CD4-positive, CD25-positive, alpha-beta regulatory T cell (primary cell): ENCODE measurements around the gene WNT1. TPM values are rescaled to one million over a fixed set of nuclear protein-coding genes. Genes with fewer than 3 reads are reported as not detected.

Experiments used
- ATAC-seq, 2 donors: fragments of 150-1000 bp; cut with Tn5 transposase; one replicate each; pipeline ENCODE4 v1.10.0; 2021; ENCODE audit warnings: low read depth in 2 of 2, moderate number of reproducible peaks in 2 of 2, moderate library complexity in 1 of 2
- DNase-seq, 3 donors: peaks; one replicate each; pipeline versions ENCODE4 v3.0.0 to v3.0.0-alpha.2; 2012 to 2022; ENCODE audit warnings: mixed read lengths in 1 of 3
- H3K27ac ChIP-seq: one replicate; pipeline ENCODE4 v1.7.0; 2013; ENCODE audit warnings: mild to moderate bottlenecking, low read length; ENCODE audit not compliant: insufficient read depth, poor library complexity, severe bottlenecking
- H3K27me3 ChIP-seq: one replicate; pipeline ENCODE4 v1.7.0; 2013; ENCODE audit warnings: low read length; ENCODE audit not compliant: control insufficient read depth, insufficient read depth
- H3K36me3 ChIP-seq: one replicate; pipeline ENCODE4 v1.7.0; 2013; ENCODE audit warnings: mild to moderate bottlenecking, low read length, moderate library complexity; ENCODE audit not compliant: control insufficient read depth, insufficient read depth
- H3K4me1 ChIP-seq: 2 replicates; pipeline ENCODE4 v1.7.0; 2013; ENCODE audit warnings: mild to moderate bottlenecking, low read length; ENCODE audit not compliant: insufficient read depth, control insufficient read depth, poor library complexity, severe bottlenecking
- H3K4me3 ChIP-seq: one replicate; pipeline ENCODE4 v1.7.0; 2013; ENCODE audit warnings: low read depth, mild to moderate bottlenecking, low read length, moderate library complexity
- H3K9me3 ChIP-seq, 2 experiments: 1 replicate in 1 of 2; 2 replicates in 1 of 2; pipeline ENCODE4 v1.7.0; 2013; ENCODE audit warnings: low read length in 2 of 2, mild to moderate bottlenecking in 1 of 2, moderate library complexity in 1 of 2; ENCODE audit not compliant: control insufficient read depth in 2 of 2
- H3K27ac Mint-ChIP-seq, 3 donors: one replicate each; pipeline ENCODE4 v1.8.0; 2020 to 2022; ENCODE audit warnings: mild to moderate bottlenecking in 3 of 3, mixed read lengths in 3 of 3, moderate library complexity in 2 of 3
- H3K27me3 Mint-ChIP-seq: one replicate; pipeline ENCODE4 v1.8.0; 2022; ENCODE audit warnings: mild to moderate bottlenecking, mixed read lengths
- H3K36me3 Mint-ChIP-seq: one replicate; pipeline ENCODE4 v1.8.0; 2020; ENCODE audit warnings: mixed read lengths
- H3K4me1 Mint-ChIP-seq, 4 donors: one replicate each; pipeline ENCODE4 v1.8.0; 2020 to 2022; ENCODE audit warnings: mixed read lengths in 4 of 4, mild to moderate bottlenecking in 1 of 4
- H3K4me3 Mint-ChIP-seq, 4 donors: one replicate each; pipeline ENCODE4 v1.8.0; 2020 to 2022; ENCODE audit warnings: mild to moderate bottlenecking in 4 of 4, mixed read lengths in 4 of 4, moderate library complexity in 3 of 4
- H3K9me3 Mint-ChIP-seq, 7 donors: one replicate each; pipeline ENCODE4 v1.8.0; 2020 to 2022; ENCODE audit warnings: mixed read lengths in 7 of 7, mild to moderate bottlenecking in 3 of 7, moderate library complexity in 2 of 7
- polyA plus RNA-seq, 4 donors: library from polyadenylated mRNA; unstranded; fragments of 300-500 nt; fragmentation: Illumina TruSeq; gene quantifications; one replicate each; pipeline ENCODE4 v1.2.3, GENCODE V29; 2021
- total RNA-seq: library from RNA; stranded (reverse); gene quantifications from one replicate; pipeline ENCODE4 v1.2.3, GENCODE V29; 2022

The WNT1 gene
- total and polyA plus RNA-seq, 5 donors from 2014 or later, result 0.39 to 0.62 TPM; not detected in 3

DNA sequence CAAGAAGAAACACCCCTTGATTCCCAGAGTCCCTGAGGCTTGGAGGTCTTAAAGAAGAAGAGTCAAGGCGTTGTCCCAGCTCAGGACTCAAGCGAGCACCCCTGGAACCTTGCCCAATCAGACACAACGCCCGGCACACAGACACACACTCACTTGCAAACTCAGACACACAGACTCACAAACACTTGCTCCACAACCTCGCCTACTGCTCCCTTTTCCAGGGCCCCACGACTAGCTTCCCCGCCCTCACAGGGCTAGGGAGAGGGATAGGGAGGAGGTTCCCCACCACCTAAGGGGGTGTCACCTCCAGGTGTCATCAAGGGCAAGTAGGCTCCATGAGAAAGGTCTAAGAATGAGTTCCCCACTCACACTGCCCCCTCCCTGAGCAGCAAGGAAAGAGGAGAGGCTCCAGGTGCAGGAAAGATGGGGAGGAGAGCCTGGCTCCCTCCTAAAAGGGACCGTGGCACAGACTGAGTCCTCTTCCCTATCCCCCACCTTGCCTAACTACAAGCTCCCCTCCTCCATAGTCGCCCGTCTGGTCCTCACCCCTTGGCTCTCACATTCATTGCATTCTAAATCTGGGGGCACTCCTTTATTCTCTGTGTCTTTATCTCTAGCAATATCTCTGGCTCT lies 7.3 kb upstream of the WNT1 start:
- no peak for DNase-seq
- Mint-ChIP-seq H3K9me3 (peaks cover 0 to 4% (median 0%) of the 10 kb centered on the region in 7 donors), H3K27ac (peak overlapping the region in 1 of 3 donors; percentile 49), H3K36me3 (no peaks in the 10 kb centered on the region), H3K4me3 (peak overlapping the region; percentile 34 to 70 (median 61)), H3K4me1 (peaks cover 0 to 30% (median 13%) of the 10 kb centered on the region in 4 donors), H3K27me3 (peaks cover 82% of the 10 kb centered on the region)
- Histone ChIP-seq H3K4me3 (no peak overlapping the region), H3K27me3 (peaks cover 22% of the 10 kb centered on the region), H3K9me3 (no peaks in the 10 kb centered on the region), H3K27ac (no peak overlapping the region), H3K4me1 (peaks cover 35% of the 10 kb centered on the region), H3K36me3 (no peaks in the 10 kb centered on the region)
- ATAC-seq, result no peak

GRCh38 chr12:48972213-48972951 lies 5.7 kb upstream of the WNT1 start:
- Mint-ChIP-seq H3K27me3 (peaks cover 90% of the 10 kb centered on the region), H3K4me3 (peak overlapping the region in 2 of 4 donors; percentile 42 to 83), H3K4me1 (peaks cover 0 to 34% (median 15%) of the 10 kb centered on the region in 4 donors), H3K27ac (no peak overlapping the region), H3K9me3 (peaks cover 0 to 4% (median 0%) of the 10 kb centered on the region in 7 donors), H3K36me3 (no peaks in the 10 kb centered on the region)
- Histone ChIP-seq H3K27ac (no peak overlapping the region), H3K4me1 (peaks cover 39% of the 10 kb centered on the region), H3K9me3 (no peaks in the 10 kb centered on the region), H3K4me3 (no peak overlapping the region), H3K27me3 (peaks cover 30% of the 10 kb centered on the region), H3K36me3 (no peaks in the 10 kb centered on the region)
- no peak for DNase-seq
- ATAC-seq, result no peak

DNA sequence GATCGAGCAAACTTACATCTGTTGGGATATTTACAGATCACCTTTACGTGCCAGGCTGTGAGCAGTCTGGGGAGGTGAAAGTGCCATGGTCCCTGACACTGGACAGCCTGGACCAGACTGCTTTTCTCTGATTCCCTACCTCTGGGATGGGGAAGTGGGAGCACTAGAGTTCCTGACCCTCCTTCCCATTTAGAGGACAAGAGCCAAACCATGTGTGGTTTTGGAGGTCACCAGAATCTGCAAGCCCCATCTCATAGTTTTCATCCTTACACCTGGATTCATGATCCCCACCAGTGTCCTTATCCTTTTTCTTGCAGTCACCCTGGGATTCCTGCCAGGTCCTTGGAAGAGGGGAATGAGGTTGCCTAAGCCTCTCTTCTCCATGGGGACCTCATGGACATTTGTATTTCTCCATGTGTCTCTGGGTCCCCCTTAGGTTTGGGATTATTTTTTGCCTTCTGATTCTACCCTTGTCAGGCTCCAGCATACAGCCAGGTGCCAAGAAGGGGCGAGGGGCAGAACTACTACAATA lies 5.1 kb upstream of the WNT1 start:
- ATAC-seq, result no peak
- no peak for DNase-seq
- peaks cover 89% of the 10 kb centered on the region for H3K27me3 Mint-ChIP-seq
- no peak overlapping the region for H3K4me3 ChIP-seq
- H3K4me1 ChIP-seq, result peaks cover 45% of the 10 kb centered on the region
- H3K9me3 ChIP-seq, result no peaks in the 10 kb centered on the region
- H3K9me3 Mint-ChIP-seq, result peaks cover 0 to 6% (median 0%) of the 10 kb centered on the region in 7 donors
- H3K27ac ChIP-seq, result no peak overlapping the region
- H3K4me3 Mint-ChIP-seq, result peak overlapping the region in 1 of 4 donors; percentile 42
- peak overlapping the region in 1 of 3 donors; percentile 14 for H3K27ac Mint-ChIP-seq
- peaks cover 0 to 39% (median 17%) of the 10 kb centered on the region in 4 donors for H3K4me1 Mint-ChIP-seq
- H3K36me3 Mint-ChIP-seq, result no peaks in the 10 kb centered on the region
- H3K36me3 ChIP-seq, result no peaks in the 10 kb centered on the region
- peaks cover 33% of the 10 kb centered on the region for H3K27me3 ChIP-seq

- H3K27me3 ChIP-seq, result peaks cover 33% of the 10 kb centered on the region
- peaks cover 0 to 6% (median 0%) of the 10 kb centered on the region in 7 donors for H3K9me3 Mint-ChIP-seq
- H3K4me3 ChIP-seq, result no peak overlapping the region
- H3K4me3 Mint-ChIP-seq, result peak overlapping the region in 1 of 4 donors; percentile 9
- H3K36me3 ChIP-seq, result no peaks in the 10 kb centered on the region
- DNase-seq (no peak), ATAC-seq (no peak)
- H3K36me3 Mint-ChIP-seq, result no peaks in the 10 kb centered on the region
- peaks cover 0 to 40% (median 17%) of the 10 kb centered on the region in 4 donors for H3K4me1 Mint-ChIP-seq
- peak overlapping the region in 1 of 3 donors; percentile 14 for H3K27ac Mint-ChIP-seq
- no peak overlapping the region for H3K27ac ChIP-seq
- peaks cover 50% of the 10 kb centered on the region for H3K4me1 ChIP-seq
- H3K9me3 ChIP-seq, result no peaks in the 10 kb centered on the region
- H3K27me3 Mint-ChIP-seq, result peaks cover 84% of the 10 kb centered on the region
These were observed 4.6 kb upstream of the WNT1 start for GRCh38 chr12:48973531-48973930.

GRCh38 chr12:48973941-48974673 lies 4.0 kb upstream of the WNT1 start:
- H3K27ac Mint-ChIP-seq, result no peak overlapping the region
- peaks cover 0 to 7% (median 0%) of the 10 kb centered on the region in 7 donors for H3K9me3 Mint-ChIP-seq
- H3K9me3 ChIP-seq, result no peaks in the 10 kb centered on the region
- no peaks in the 10 kb centered on the region for H3K36me3 ChIP-seq
- H3K27ac ChIP-seq, result no peak overlapping the region
- ATAC-seq (no peak), DNase-seq (peak in 1 of 3 donors; percentile 20)
- peaks cover 0 to 44% (median 19%) of the 10 kb centered on the region in 4 donors for H3K4me1 Mint-ChIP-seq
- H3K4me3 Mint-ChIP-seq, result peak overlapping the region in 1 of 4 donors; percentile 9
- H3K4me3 ChIP-seq, result no peak overlapping the region
- peaks cover 33% of the 10 kb centered on the region for H3K27me3 ChIP-seq
- H3K36me3 Mint-ChIP-seq, result no peaks in the 10 kb centered on the region
- H3K27me3 Mint-ChIP-seq, result peaks cover 83% of the 10 kb centered on the region
- peaks cover 56% of the 10 kb centered on the region for H3K4me1 ChIP-seq

DNA sequence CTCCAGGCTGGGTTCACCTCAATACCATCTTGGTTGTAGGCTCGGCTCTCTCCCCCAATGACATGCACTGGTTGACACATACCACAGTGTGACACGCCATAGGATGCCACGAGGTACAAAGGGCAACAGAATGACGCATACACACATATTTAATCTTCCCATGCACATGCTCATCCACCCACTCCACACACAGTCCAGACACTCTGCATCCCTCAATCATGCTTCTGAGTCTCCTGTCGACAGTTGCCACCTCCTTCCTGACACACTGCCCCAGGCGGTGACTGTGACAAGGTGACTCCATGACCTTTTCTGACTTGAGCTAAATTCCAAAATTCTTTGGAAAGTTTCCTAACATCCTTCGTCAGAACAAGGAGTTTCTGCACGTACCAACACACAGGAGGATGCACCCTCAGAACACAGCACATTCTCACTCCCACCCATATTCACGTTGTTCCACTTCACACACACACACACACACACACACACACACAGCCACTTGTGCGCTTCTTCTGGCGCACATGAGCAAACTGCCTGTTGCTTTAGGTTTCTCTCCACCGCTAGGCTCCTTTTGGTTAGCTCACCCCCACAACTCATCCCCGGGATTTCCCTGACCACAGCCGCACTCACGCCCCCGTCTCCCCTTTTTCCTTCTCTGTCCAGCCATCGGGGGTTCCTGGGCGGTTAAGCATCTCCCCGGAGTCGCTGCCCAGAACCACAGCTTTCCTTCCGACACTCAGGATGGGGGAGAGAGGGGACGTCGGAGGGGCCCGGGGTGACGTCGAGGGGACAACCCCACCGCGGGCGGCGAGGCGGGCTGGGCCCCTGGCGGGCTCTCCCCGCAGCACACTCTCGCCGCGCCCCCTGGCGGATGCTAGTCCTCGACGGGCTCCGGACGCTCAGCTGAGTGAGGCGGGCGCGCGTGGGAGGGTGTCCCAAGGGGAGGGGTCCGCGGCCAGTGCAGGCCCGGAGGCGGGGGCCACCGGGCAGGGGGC lies 536 bp upstream of the WNT1 start:
- H3K36me3 ChIP-seq, result no peaks in the 10 kb centered on the region
- Mint-ChIP-seq H3K36me3 (no peaks in the 10 kb centered on the region), H3K27ac (peak overlapping the region; percentile 57 to 83 (median 67)), H3K4me3 (peak overlapping the region; percentile 70 to 80 (median 78)), H3K27me3 (peaks cover 79% of the 10 kb centered on the region), H3K9me3 (peaks cover 0 to 9% (median 0%) of the 10 kb centered on the region in 7 donors), H3K4me1 (peaks cover 0 to 51% (median 18%) of the 10 kb centered on the region in 4 donors)
- DNase-seq, result peak; percentile 69 to 77 (median 73)
- peaks cover 30% of the 10 kb centered on the region for H3K27me3 ChIP-seq
- peak; percentile 52 to 56 for ATAC-seq
- no peaks in the 10 kb centered on the region for H3K9me3 ChIP-seq
- H3K27ac ChIP-seq, result no peak overlapping the region
- H3K4me1 ChIP-seq, result peaks cover 55% of the 10 kb centered on the region
- H3K4me3 ChIP-seq, result peak overlapping the region; percentile 28
